Keratinocyte (primary cell): ENCODE measurements around the gene BABAM2. TPM values are rescaled to one million over a fixed set of nuclear protein-coding genes. Genes with fewer than 3 reads are reported as not detected.

Source experiments
- DNase-seq: peaks from one replicate; pipeline ENCODE4 v3.0.0-alpha.2; 2011; ENCODE audit warnings: low read depth, missing footprints, low spot score
- FAIRE-seq: peaks from 2 replicates; lab custom pipeline; 2011; peaks lifted over from hg19 to GRCh38; lab: Jason Lieb, UNC
- H2AFZ ChIP-seq: 2 replicates; pipeline ENCODE4 v1.6.0; 2012; ENCODE audit warnings: low read length, control low read depth, inconsistent platforms; ENCODE audit not compliant: control insufficient read depth
- H3K27ac ChIP-seq: 2 replicates; pipeline ENCODE4 v1.5.1; 2011; ENCODE audit warnings: low read length; ENCODE audit not compliant: control insufficient read depth, insufficient read depth
- H3K27me3 ChIP-seq: 3 replicates; pipeline ENCODE4 v1.6.0; 2011; ENCODE audit warnings: low read length; ENCODE audit not compliant: control insufficient read depth, insufficient read depth; ENCODE audit errors: extremely low read depth
- H3K36me3 ChIP-seq, 2 experiments: 2 replicates in 1 of 2; 3 replicates in 1 of 2; pipeline ENCODE4 v1.5.1; 2011; ENCODE audit warnings: low read length in 2 of 2, mild to moderate bottlenecking in 1 of 2; ENCODE audit not compliant: control insufficient read depth in 2 of 2, insufficient read depth in 2 of 2; ENCODE audit errors: extremely low read depth in 1 of 2
- H3K4me1 ChIP-seq: 3 replicates; pipeline ENCODE4 v1.5.1; 2011; ENCODE audit warnings: low read length; ENCODE audit not compliant: control insufficient read depth, insufficient read depth; ENCODE audit errors: extremely low read depth
- H3K4me2 ChIP-seq: 3 replicates; pipeline ENCODE4 v1.6.0; 2011; ENCODE audit warnings: low read depth, low read length; ENCODE audit not compliant: control insufficient read depth, insufficient read depth; ENCODE audit errors: extremely low read depth
- H3K4me3 ChIP-seq, 3 experiments: fragments of 200-600 bp in 1 of 3; sonication (generic) in 1 of 3; 2 replicates in 2 of 3; 3 replicates in 1 of 3; pipeline ENCODE4 v1.5.1; 2011 to 2016; ENCODE audit warnings: low read length in 3 of 3, mild to moderate bottlenecking in 3 of 3, control low read depth in 2 of 3, inconsistent platforms in 1 of 3, low read depth in 1 of 3, mixed read lengths in 1 of 3, mixed run types in 1 of 3, moderate library complexity in 1 of 3; ENCODE audit not compliant: control insufficient read depth in 2 of 3, insufficient read depth in 2 of 3; ENCODE audit errors: extremely low read depth in 1 of 3
- H3K79me2 ChIP-seq: 2 replicates; pipeline ENCODE4 v1.6.0; 2012; ENCODE audit warnings: low read length; ENCODE audit not compliant: control insufficient read depth, insufficient read depth
- H3K9ac ChIP-seq: 3 replicates; pipeline ENCODE4 v1.6.0; 2011; ENCODE audit warnings: low read length; ENCODE audit not compliant: control insufficient read depth, insufficient read depth; ENCODE audit errors: extremely low read depth
- H3K9me1 ChIP-seq: 3 replicates; pipeline ENCODE4 v1.6.0; 2011; ENCODE audit warnings: low read length; ENCODE audit not compliant: control insufficient read depth, insufficient read depth; ENCODE audit errors: extremely low read depth
- H3K9me3 ChIP-seq: 2 replicates; pipeline ENCODE4 v1.5.1; 2012; ENCODE audit warnings: low read depth, low read length; ENCODE audit not compliant: control insufficient read depth
- H4K20me1 ChIP-seq: 3 replicates; pipeline ENCODE4 v1.6.0; 2011; ENCODE audit warnings: low read length; ENCODE audit not compliant: control insufficient read depth, insufficient read depth; ENCODE audit errors: extremely low read depth
- EZH2 ChIP-seq: IDR thresholded peaks from one replicate; pipeline ENCODE4 v1.6.1; 2012; ENCODE audit warnings: inconsistent platforms, mild to moderate bottlenecking, low read length, moderate library complexity
- dilution Hi-C: fragments of 300-500 bp; cut with MboI; formaldehyde crosslinking; loops from one replicate; pipeline ENCODE4 v1.7.0; 2020; ENCODE audit warnings: low sequenced_read_pairs; ENCODE audit not compliant: extremely low pct_ligation_motif_present
- polyA plus RNA-seq, 5 experiments: library from polyadenylated mRNA; depleted of rRNA in 3 of 5; stranded (reverse) in 3 of 5; stranded (forward) in 1 of 5; unstranded in 1 of 5; fragments of >200 nt; gene quantifications; 1 replicate in 1 of 5; 2 replicates in 3 of 5; 3 replicates in 1 of 5; pipeline versions ENCODE4 v1.2.1 to v1.2.3, GENCODE V29; 2011 to 2012; ENCODE audit warnings: missing spikeins in 2 of 5, low read depth in 1 of 5, low replicate concordance in 1 of 5
- TF ChIP-seq, protein P1 (sequence below), 3 experiments: IDR thresholded peaks in 1 of 3; conservative IDR thresholded peaks in 1 of 3; optimal IDR thresholded peaks in 1 of 3; 2 replicates in 2 of 3; 3 replicates in 1 of 3; pipeline versions ENCODE3 to v1.5.1; 2011; ENCODE audit warnings: low read length in 3 of 3, mild to moderate bottlenecking in 3 of 3, moderate library complexity in 2 of 3, control low read depth in 1 of 3, inconsistent platforms in 1 of 3; ENCODE audit not compliant: insufficient read depth in 2 of 3; ENCODE audit errors: extremely low read depth in 1 of 3

BABAM2 gene
- polyA plus RNA-seq, 1 donor (not counting 4 experiments of a cell fraction or from before 2014, with no cell fraction given), result 29.8 TPM

DNA sequence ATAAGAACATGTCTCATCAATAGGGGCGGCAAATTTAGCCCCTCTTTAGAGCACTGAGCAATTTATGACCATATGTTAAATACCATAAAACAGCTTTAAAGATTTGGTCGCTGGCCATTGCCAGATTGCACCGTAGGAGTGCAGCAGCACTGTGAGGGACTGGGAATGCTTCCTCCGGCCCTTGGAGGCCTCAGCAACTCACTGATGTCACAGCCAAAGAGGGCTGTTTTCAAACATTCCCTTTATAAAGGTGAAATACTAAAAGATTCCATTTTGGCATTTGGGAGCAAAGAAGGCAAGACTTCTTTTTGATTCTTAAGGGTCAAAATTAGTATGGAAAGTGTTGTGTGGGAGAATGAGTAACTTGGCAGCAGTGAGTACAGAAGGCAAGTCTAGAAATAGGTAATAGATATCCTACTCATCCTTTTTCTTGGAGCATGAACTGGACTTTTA lies 63.7 kb downstream of the BABAM2 start:
- Histone ChIP-seq H3K4me2 (peak overlapping the region; percentile 87), H3K27ac (peak overlapping the region; percentile 87), H3K9ac (peak overlapping the region; percentile 14), H3K9me3 (no peaks in the 10 kb centered on the region), H3K4me3 (peak overlapping the region in 2 of 3 experiments; percentile 11 to 22), H3K36me3 (no peaks in the 10 kb centered on the region), H3K27me3 (no peaks in the 10 kb centered on the region), H3K9me1 (no peaks in the 10 kb centered on the region), H3K79me2 (peaks cover 2% of the 10 kb centered on the region), H3K4me1 (peaks cover 50% of the 10 kb centered on the region), H4K20me1 (no peaks in the 10 kb centered on the region), H2AFZ (peak overlapping the region; percentile 25)
- DNase-seq (no peak), FAIRE-seq (peak; percentile 26)
- dilution Hi-C loops, result no loop called here
- TF ChIP-seq EZH2, result no peak
- TF ChIP-seq, protein P1, sequence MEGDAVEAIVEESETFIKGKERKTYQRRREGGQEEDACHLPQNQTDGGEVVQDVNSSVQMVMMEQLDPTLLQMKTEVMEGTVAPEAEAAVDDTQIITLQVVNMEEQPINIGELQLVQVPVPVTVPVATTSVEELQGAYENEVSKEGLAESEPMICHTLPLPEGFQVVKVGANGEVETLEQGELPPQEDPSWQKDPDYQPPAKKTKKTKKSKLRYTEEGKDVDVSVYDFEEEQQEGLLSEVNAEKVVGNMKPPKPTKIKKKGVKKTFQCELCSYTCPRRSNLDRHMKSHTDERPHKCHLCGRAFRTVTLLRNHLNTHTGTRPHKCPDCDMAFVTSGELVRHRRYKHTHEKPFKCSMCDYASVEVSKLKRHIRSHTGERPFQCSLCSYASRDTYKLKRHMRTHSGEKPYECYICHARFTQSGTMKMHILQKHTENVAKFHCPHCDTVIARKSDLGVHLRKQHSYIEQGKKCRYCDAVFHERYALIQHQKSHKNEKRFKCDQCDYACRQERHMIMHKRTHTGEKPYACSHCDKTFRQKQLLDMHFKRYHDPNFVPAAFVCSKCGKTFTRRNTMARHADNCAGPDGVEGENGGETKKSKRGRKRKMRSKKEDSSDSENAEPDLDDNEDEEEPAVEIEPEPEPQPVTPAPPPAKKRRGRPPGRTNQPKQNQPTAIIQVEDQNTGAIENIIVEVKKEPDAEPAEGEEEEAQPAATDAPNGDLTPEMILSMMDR (optimal IDR thresholded peaks at IDR 0.05 in 1 of 3, IDR thresholded peaks at IDR 0.05 in 1 of 3, conservative IDR thresholded peaks at IDR 0.05 in 1 of 3; ENCODE audit: extremely low read depth in 1 of 3, insufficient read depth in 2 of 3, low read length in 3 of 3), result no peak

DNA sequence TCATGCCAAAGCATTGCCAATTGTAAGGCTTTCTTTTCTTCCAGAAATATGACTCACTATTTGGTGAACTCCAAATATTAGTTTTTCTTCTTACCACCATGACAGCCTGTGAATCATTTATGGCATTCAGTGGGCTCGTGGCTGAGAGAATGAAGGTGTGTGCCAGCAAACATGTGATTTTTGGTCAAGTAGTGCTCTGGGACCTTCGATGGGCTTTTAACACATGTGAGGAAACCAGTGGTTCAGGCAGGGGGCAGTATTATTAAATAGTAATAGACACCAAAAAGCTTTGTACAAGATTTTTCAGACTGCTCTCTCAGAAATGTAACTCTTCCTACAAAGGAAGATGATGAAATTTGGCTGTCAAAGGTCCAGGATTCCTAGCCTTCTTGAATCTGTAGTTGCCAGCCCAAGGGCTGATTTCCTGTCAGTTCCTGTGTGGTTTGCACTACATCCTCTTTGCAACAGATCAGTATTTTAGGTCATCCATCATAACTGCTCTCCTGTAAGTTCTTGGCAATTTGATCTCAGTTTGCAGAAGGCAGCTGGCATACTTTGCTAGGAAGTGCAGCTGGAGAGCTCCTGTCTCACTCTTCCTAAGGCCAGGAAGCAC lies 64.3 kb downstream of the BABAM2 start:
- H3K36me3 ChIP-seq, result no peaks in the 10 kb centered on the region
- peak overlapping the region in 2 of 3 experiments; percentile 34 to 44 for H3K4me3 ChIP-seq
- DNase-seq (peak; percentile 86), FAIRE-seq (peak; percentile 94)
- no peaks in the 10 kb centered on the region for H3K27me3 ChIP-seq
- H2AFZ ChIP-seq, result no peak overlapping the region
- peaks cover 2% of the 10 kb centered on the region for H3K79me2 ChIP-seq
- peaks cover 57% of the 10 kb centered on the region for H3K4me1 ChIP-seq
- dilution Hi-C loops, result no loop called here
- no peaks in the 10 kb centered on the region for H3K9me1 ChIP-seq
- H3K9ac ChIP-seq, result peak overlapping the region; percentile 52
- H3K27ac ChIP-seq, result peak overlapping the region; percentile 87
- TF ChIP-seq EZH2, result no peak
- TF ChIP-seq, protein P1 (optimal IDR thresholded peaks at IDR 0.05 in 1 of 3, IDR thresholded peaks at IDR 0.05 in 1 of 3, conservative IDR thresholded peaks at IDR 0.05 in 1 of 3; ENCODE audit: extremely low read depth in 1 of 3, insufficient read depth in 2 of 3, low read length in 3 of 3), result peak in 2 of 3 experiments; percentile 12 to 24
- H3K9me3 ChIP-seq, result no peaks in the 10 kb centered on the region
- peak overlapping the region; percentile 87 for H3K4me2 ChIP-seq
- H4K20me1 ChIP-seq, result no peaks in the 10 kb centered on the region
